Mucosa of stomach (tissue), 1 donor: ENCODE measurements around the gene TMEM253.
A peak's percentile ranks its signal among the peaks of the same experiment; 100 is the strongest.

Experiments used
- H3K27me3 ChIP-seq: one replicate; pipeline ENCODE4 v1.7.0; 2013; ENCODE audit warnings: mild to moderate bottlenecking, low read length; ENCODE audit not compliant: control insufficient read depth, insufficient read depth
- H3K36me3 ChIP-seq: one replicate; pipeline ENCODE4 v1.7.0; 2013; ENCODE audit warnings: low read length; ENCODE audit not compliant: control insufficient read depth, insufficient read depth
- H3K4me1 ChIP-seq: one replicate; pipeline ENCODE4 v1.7.0; 2013; ENCODE audit warnings: mild to moderate bottlenecking, low read length; ENCODE audit not compliant: control insufficient read depth, insufficient read depth
- H3K4me3 ChIP-seq: one replicate; pipeline ENCODE4 v1.7.0; 2013; ENCODE audit warnings: low read length
- H3K9ac ChIP-seq: one replicate; pipeline ENCODE4 v1.7.0; 2013; ENCODE audit warnings: mild to moderate bottlenecking, low read length, moderate library complexity
- H3K9me3 ChIP-seq: one replicate; pipeline ENCODE4 v1.7.0; 2013; ENCODE audit warnings: mild to moderate bottlenecking, low read length, moderate library complexity; ENCODE audit not compliant: control insufficient read depth
- donor health status: Pancreatic carcinoma.

The TMEM253 gene

GRCh38 chr14:21061347-21061668 is 39.6 kb upstream of the TMEM253 start:
- Histone ChIP-seq H3K9me3 (no peaks in the 10 kb centered on the region), H3K4me3 (no peak overlapping the region), H3K36me3 (no peaks in the 10 kb centered on the region), H3K4me1 (peaks cover 16% of the 10 kb centered on the region), H3K9ac (no peak overlapping the region), H3K27me3 (no peaks in the 10 kb centered on the region)

- peaks cover 4% of the 10 kb centered on the region for H3K27me3 ChIP-seq
- H3K9ac ChIP-seq: no peak overlapping the region
- H3K4me1 ChIP-seq: peaks cover 12% of the 10 kb centered on the region
- H3K4me3 ChIP-seq: no peak overlapping the region
- no peaks in the 10 kb centered on the region for H3K36me3 ChIP-seq
- H3K9me3 ChIP-seq: no peaks in the 10 kb centered on the region
Measured at GRCh38 chr14:21063479-21063878, 37.4 kb upstream of the TMEM253 start.

- Histone ChIP-seq H3K36me3 (no peaks in the 10 kb centered on the region), H3K4me1 (peaks cover 22% of the 10 kb centered on the region), H3K27me3 (peaks cover 17% of the 10 kb centered on the region)
Measured at GRCh38 chr14:21066882-21067502, 33.9 kb upstream of the TMEM253 start.

GRCh38 chr14:21068521-21069387 is 32.1 kb upstream of the TMEM253 start:
- Histone ChIP-seq H3K4me1 (peaks cover 37% of the 10 kb centered on the region), H3K27me3 (peaks cover 17% of the 10 kb centered on the region), H3K9ac (peak overlapping the region; percentile 51), H3K9me3 (no peaks in the 10 kb centered on the region), H3K36me3 (no peaks in the 10 kb centered on the region), H3K4me3 (peak overlapping the region; percentile 47)

More at GRCh38 chr14:21066882-21067502, 33.9 kb upstream of the TMEM253 start:
- H3K9me3 ChIP-seq: no peaks in the 10 kb centered on the region
- no peak overlapping the region for H3K9ac ChIP-seq
- no peak overlapping the region for H3K4me3 ChIP-seq

GRCh38 chr14:21069388-21070082 is 31.3 kb upstream of the TMEM253 start:
- Histone ChIP-seq H3K4me1 (peaks cover 37% of the 10 kb centered on the region), H3K9ac (peak overlapping the region; percentile 51)

GRCh38 chr14:21070083-21070609 is 30.7 kb upstream of the TMEM253 start, which contains the start of gene ARHGEF40:
Gene ARHGEF40 (plus strand): TSS chr14:21070304. CDS start chr14:21070397, 93 bp downstream.
- Histone ChIP-seq H3K4me1 (peaks cover 37% of the 10 kb centered on the region), H3K9me3 (no peaks in the 10 kb centered on the region), H3K4me3 (peak within 1 kb of the TSS; percentile 69), H3K36me3 (peaks cover 13% of the 10 kb centered on the region), H3K9ac (peak within 1 kb of the TSS; percentile 79), H3K27me3 (peaks cover 17% of the 10 kb centered on the region)

More at GRCh38 chr14:21069388-21070082, 31.3 kb upstream of the TMEM253 start:
- H3K9me3 ChIP-seq: no peaks in the 10 kb centered on the region
- H3K36me3 ChIP-seq: peaks cover 7% of the 10 kb centered on the region
- H3K4me3 ChIP-seq: peak overlapping the region; percentile 47
- H3K27me3 ChIP-seq: peaks cover 17% of the 10 kb centered on the region

- no peaks in the 10 kb centered on the region for H3K9me3 ChIP-seq
- peak overlapping the region; percentile 79 for H3K9ac ChIP-seq
- H3K27me3 ChIP-seq: peaks cover 17% of the 10 kb centered on the region
- H3K4me3 ChIP-seq: peak overlapping the region; percentile 69
- H3K4me1 ChIP-seq: peaks cover 37% of the 10 kb centered on the region
- peaks cover 19% of the 10 kb centered on the region for H3K36me3 ChIP-seq
Measured at GRCh38 chr14:21070610-21071224, 30.1 kb upstream of the TMEM253 start.

- Histone ChIP-seq H3K27me3 (peaks cover 17% of the 10 kb centered on the region), H3K36me3 (peaks cover 22% of the 10 kb centered on the region), H3K9ac (peak overlapping the region; percentile 79), H3K4me3 (peak overlapping the region; percentile 69), H3K4me1 (peaks cover 37% of the 10 kb centered on the region), H3K9me3 (no peaks in the 10 kb centered on the region)
Measured at GRCh38 chr14:21071225-21072030, 29.4 kb upstream of the TMEM253 start.

- Histone ChIP-seq H3K9me3 (no peaks in the 10 kb centered on the region), H3K9ac (peak overlapping the region; percentile 79), H3K27me3 (peaks cover 17% of the 10 kb centered on the region), H3K4me1 (peaks cover 37% of the 10 kb centered on the region), H3K36me3 (peaks cover 22% of the 10 kb centered on the region), H3K4me3 (peak overlapping the region; percentile 69)
Measured at GRCh38 chr14:21072031-21072473, 28.8 kb upstream of the TMEM253 start.

GRCh38 chr14:21072781-21073339 is 28.0 kb upstream of the TMEM253 start:
- no peak overlapping the region for H3K4me3 ChIP-seq

More at GRCh38 chr14:21072781-21073339, 28.0 kb upstream of the TMEM253 start:
- Histone ChIP-seq H3K4me1 (peaks cover 37% of the 10 kb centered on the region), H3K9ac (no peak overlapping the region), H3K9me3 (no peaks in the 10 kb centered on the region), H3K36me3 (peaks cover 22% of the 10 kb centered on the region), H3K27me3 (peaks cover 17% of the 10 kb centered on the region)
